Measurements from ENCODE around the gene IQCM.

The IQCM gene

DNA sequence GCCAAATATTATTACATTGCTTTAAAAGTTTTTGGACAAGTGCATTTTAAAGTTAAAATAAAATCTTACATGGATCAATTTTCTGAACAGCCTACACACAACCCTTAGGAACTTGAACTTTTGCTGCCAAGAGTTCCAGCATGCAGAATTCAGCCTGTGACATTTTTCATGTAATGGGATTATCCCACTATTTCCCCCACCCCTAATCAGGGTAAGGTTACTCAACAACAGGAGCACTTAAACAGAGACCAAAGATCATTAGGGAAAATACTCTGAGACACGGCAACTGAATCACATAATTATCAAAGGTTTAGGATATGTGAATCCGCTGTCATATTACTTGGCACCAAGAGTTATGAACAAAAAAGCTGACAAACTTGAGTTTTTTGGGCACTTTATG, 47.2 kb downstream of the IQCM start:
- DNase-seq (ENCODE audit: low read depth), result no peak

DNA sequence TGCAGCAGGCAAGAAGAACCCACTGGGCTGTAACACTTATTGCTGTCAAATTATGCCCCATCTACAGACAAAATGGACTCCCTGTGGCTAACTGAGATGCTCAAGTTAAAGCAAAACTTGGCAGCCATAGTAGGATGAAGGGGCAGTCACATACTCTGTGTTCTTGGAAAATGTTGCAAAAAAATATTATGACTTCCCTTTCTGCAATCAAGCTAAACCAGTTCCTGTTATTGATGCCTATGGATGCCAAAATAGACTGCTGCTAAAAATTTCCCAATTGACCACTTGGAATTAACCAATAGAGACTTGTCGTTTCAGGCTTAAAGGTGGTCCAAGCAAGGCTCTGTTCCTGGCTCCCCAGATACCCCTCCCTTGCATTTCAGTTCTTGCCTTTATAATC, 49.5 kb downstream of the IQCM start:
- DNase-seq (ENCODE audit: low read depth), result no peak

- DNase-seq (ENCODE audit: low read depth), result no peak
Measured at GRCh38 chr4:149765630-149766029, 50.0 kb downstream of the IQCM start.

- DNase-seq (ENCODE audit: low read depth), result no peak
Measured at GRCh38 chr4:149755969-149756368, 59.7 kb downstream of the IQCM start.

GRCh38 chr4:149754526-149754925, 61.1 kb downstream of the IQCM start:
- peak; percentile 29 for DNase-seq (ENCODE audit: low read depth)

DNA sequence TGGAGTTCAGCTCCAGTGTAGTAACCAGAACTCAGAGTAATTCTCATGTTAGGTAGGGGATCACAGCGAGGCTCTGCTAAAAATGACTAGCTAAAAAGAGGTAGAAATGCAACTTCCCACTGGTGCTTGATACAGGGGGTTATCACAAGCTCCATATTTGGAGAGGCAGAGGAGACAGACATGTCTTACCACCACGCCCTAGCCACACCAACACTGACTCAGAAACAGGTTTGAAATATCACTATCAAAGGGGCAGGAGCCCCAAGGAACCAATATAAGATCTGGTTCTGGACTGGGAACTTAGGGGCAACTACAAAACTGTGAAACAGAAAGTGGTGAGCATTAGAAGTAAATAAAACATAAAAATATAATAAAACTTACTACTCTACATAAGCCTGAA, 62.9 kb downstream of the IQCM start:
- no peak for DNase-seq (ENCODE audit: low read depth)

DNA sequence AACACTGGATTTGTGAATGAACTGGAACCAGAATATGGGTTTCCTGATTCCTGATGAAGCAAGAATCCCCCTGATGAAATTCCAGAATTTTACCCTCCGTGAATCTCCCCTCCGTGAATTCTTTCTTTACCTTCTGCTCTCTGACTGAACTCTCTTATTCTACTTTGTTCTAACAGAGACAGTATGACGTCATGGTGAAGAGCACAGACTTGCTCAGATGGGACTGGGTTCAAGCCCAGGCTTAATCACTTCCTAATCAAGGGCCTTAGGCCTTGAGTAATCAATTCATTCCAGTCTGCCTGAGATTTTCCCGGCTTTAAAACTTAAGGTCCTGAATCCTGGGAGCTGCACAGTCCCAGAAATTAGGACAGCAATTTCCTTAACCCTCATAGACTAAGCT, 64.5 kb downstream of the IQCM start:
- no peak for DNase-seq (ENCODE audit: low read depth)

DNA sequence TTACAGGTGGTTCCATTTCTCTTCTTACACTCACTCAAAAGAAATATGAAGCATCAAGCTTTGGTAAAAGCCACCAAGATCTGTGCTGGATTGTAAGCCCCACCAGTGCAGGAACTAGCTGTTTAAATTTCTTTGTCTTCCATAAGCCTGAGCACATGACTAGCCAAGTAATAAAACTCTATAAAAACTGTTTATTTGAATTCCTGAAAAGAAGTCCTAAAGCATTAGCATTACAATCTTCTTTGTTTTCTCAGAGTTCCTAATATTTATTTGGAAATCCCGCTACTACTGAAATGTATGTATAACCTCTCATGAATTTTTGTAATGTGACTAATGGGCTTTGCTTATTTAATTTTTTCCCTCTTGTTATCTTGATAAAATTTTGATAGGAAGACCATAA, 65.9 kb downstream of the IQCM start:
- DNase-seq (ENCODE audit: low read depth), result no peak

GRCh38 chr4:149747646-149748045, 68.0 kb downstream of the IQCM start:
- DNase-seq (ENCODE audit: low read depth), result no peak

GRCh38 chr4:149746276-149746675, 69.4 kb downstream of the IQCM start:
- DNase-seq (ENCODE audit: low read depth), result no peak

DNA sequence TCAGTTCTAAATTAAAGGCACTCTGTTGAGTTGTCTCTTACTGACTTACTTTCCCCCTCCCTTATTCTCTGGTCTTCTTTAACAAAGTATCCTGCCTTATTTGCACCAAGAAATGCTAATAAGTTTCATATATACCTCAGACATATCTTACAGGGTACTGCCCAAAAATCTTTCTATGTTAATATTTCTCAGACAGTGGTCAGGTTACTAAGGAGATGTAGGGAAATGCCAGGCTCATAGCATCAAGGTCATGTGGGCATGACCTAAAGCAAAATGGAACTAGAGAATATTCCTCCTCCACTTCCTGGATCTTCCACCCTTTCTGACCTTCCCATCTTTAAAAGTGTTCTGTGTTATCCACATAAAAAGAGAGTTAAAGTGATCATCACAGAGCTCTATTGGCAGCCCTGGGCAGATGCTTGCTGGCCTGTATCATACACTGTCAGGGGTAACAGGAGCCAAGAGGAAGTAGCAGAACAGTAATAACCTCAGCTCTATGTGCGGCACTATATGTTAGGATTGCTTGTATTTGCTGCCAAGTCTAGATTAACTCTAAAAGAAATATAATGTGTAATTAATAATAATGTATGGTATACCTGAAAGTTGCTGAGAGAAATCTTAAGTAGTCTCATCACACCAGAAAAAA, 74.3 kb downstream of the IQCM start:
- DNase-seq (ENCODE audit: low read depth), result no peak

DNA sequence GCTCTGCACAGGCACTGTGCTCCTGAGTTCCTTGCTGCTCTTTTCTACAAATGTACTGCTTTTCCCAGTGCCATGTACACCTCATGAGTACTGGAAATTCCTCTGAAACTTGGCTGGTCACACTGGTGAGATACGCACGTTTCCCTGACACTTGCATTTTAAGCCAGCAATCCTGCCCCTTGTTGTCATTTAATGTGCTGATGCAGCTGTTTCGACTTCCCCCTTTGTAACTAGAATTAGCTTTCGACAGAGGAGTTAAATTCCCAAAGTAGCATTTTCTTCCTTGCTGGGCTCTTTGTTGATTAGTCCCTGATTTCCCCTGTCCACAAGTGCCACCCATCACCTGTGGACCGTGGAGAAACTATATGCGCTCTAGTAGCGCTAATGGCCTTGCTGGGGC, 77.5 kb downstream of the IQCM start:
- no peak for DNase-seq (ENCODE audit: low read depth)

DNA sequence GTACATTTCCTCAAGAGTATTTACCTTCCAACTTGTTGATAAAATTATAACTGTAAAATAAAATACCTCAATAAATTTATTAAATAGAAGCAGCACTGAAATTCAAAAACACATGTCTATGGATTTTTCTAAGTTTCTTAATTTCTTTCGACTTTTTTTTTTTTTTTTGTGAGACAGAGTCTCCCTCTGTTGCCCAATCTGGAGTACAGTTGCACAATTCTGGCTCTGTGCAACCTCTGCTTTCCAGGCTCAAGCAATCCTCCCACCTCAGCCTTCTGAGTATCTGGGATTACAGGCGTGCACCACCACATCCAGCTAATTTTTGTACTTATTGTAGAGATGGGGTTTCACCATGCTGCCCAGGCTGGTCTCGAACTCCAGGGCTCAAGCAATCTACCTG, 79.8 kb downstream of the IQCM start:
- no peak for DNase-seq (ENCODE audit: low read depth)

- DNase-seq (ENCODE audit: low read depth), result no peak
Measured at GRCh38 chr4:149728444-149728843, 87.2 kb downstream of the IQCM start.

DNA sequence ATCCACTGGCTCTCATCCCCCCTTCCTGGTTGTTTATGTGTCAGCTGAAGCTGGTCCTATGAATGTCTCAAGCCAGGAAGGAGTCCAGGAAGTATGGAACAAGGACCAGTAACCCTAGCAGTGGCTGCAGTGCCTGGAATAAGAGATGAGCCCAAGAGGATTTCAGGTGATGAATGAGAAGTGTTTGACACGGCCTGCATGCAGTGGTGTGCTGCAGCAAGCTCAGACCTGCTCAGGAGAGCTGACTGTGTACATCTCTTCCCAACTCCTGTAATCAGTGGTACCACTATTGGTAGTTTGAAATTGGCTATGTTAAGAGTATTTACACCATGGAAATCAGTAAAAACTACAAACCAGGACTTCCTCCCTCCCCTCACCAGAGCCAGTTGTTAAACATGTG, 88.0 kb downstream of the IQCM start:
- no peak for DNase-seq (ENCODE audit: low read depth)

GRCh38 chr4:149723065-149723464, 92.6 kb downstream of the IQCM start:
- DNase-seq (ENCODE audit: low read depth), result no peak

- no peak for DNase-seq (ENCODE audit: low read depth)
Measured at GRCh38 chr4:149719806-149720205, 95.8 kb downstream of the IQCM start.

DNA sequence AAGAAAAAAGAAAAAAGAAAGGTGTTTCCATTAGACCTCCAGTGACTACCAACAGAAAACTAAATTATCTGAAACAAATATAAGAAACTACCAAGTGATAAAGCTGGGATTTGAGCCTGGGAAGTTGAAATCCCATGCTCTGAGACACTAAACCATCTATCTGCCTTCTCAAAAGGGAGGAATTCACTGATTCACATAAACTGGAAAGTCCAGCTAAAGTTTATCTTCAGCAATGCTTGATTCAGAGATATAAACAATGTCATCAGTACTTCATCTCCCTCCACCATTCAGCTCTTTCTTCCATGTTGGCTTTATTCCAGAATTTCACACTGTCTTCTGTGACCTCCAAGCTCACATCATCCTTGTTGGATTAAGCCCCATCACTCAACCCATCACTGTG, 96.3 kb downstream of the IQCM start:
- no peak for DNase-seq (ENCODE audit: low read depth)

DNA sequence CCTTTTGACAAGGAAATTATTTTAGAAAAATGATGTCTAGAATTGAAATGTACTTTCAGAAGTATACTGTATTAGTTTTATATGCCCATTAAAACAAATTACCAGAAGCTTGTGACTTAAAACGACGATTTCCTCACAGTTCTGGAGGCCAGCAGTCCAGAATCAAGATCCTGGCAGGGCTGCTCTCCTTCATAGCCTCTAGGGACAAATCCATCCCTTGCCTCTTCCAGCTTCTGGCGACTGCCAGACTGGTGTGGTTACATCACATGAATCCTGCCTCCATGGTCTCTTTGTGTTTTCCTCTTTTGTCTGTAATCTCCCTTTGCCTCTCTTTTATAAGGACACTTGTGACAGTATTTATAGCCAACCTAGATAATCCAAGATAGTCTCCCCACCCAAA, 97.1 kb downstream of the IQCM start:
- DNase-seq (ENCODE audit: low read depth), result no peak

DNA sequence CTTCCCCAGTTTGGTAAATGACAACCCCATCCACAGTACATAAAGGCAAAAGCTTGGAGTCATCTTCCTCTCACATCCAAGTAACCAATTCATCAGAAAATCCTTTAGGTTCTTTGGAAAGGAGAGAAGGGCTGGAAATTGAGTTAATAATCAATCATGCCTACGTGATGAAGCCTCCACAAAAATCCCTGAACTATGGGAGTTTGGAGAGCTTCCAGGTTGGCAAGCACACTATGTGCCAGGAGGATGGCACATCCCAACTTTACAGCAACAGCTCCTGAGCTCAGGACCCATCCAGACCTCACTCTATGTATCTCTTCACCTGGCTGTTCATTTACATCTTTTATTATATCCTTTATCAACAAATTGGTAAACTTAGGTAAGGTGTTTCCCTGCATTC, 98.9 kb downstream of the IQCM start:
- DNase-seq (ENCODE audit: low read depth), result no peak

- no peak for DNase-seq (ENCODE audit: low read depth)
Measured at GRCh38 chr4:149715822-149716585, 99.6 kb downstream of the IQCM start.

- DNase-seq (ENCODE audit: low read depth), result no peak
Measured at GRCh38 chr4:149713031-149713430, 102.6 kb downstream of the IQCM start.

DNA sequence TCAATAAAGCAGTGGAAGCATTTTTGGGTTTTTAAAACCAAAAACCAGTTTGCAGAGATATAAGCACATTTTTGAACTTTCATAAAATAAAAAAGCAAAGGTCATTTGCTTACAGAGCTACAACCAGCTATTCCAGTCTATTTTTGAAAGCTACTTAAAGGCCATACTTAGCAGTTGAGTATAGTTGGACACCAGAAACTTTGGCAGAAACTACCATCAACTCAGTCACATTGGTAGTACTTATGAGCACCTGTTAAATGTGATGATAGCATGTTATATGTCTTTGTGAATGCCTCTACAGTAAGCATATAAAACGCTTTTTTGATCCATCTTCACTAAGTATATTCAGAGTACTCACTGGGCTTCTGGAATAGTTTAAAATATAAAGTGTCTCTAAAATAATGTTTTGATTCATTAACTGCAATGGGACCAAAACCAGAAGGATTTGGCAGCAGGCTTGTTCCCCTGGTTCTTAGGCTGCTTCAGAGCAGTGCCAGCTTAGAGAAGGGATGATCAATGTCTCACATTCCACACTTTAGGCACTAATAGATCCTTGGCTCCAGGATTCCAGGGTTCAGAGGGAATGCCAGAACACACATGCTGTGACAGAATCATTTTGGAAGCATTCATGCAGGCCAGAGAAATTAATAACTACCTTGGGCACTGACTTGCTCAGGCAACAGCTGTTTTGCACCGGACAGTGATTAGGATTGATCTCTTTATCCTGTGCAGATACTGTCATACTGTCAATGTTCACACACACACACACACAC, 103.9 kb downstream of the IQCM start:
- no peak for DNase-seq (ENCODE audit: low read depth)
